ENCODE data around the gene PAX8. TPM values are rescaled to one million over a fixed set of nuclear protein-coding genes. Genes with fewer than 3 reads are reported as not detected.

PAX8 gene
- total and polyA plus RNA-seq, 2 of the 13 experiments (the other 11 are each of a cell fraction or from before 2014, with no cell fraction given) = 1.5 to 8.8 TPM

- no peak for TF ChIP-seq NCOA1 (CRISPR knock-in tag; IDR thresholded peaks at IDR 0.05)
- TF ChIP-seq HCFC1 (IDR thresholded peaks at IDR 0.05; ENCODE audit: low read depth, low read length) = no peak
- TF ChIP-seq ZNF598 (CRISPR knock-in tag; IDR thresholded peaks at IDR 0.05; ENCODE audit: borderline replicate concordance) = 0 out of 2 replicates have a peak, but pooled peaks have one; percentile 53
- TF ChIP-seq EEA1 (CRISPR knock-in tag; IDR thresholded peaks at IDR 0.05; ENCODE audit: borderline replicate concordance) = no peak
- no peak for TF ChIP-seq HDAC6 (IDR thresholded peaks at IDR 0.05; ENCODE audit: low read depth, low read length)
- TF ChIP-seq, protein P1, sequence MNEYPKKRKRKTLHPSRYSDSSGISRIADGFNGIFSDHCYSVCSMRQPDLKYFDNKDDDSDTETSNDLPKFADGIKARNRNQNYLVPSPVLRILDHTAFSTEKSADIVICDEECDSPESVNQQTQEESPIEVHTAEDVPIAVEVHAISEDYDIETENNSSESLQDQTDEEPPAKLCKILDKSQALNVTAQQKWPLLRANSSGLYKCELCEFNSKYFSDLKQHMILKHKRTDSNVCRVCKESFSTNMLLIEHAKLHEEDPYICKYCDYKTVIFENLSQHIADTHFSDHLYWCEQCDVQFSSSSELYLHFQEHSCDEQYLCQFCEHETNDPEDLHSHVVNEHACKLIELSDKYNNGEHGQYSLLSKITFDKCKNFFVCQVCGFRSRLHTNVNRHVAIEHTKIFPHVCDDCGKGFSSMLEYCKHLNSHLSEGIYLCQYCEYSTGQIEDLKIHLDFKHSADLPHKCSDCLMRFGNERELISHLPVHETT (CRISPR knock-in tag; conservative IDR thresholded peaks at IDR 0.05) = peak; percentile 47
- no peak for TF ChIP-seq ZNF24 (IDR thresholded peaks at IDR 0.05)
- no peak for TF ChIP-seq SRY (CRISPR knock-in tag; IDR thresholded peaks at IDR 0.05)
- peak; percentile 50; the same call in 1 of the 2 replicates for TF ChIP-seq HDAC2 (CRISPR knock-in tag; IDR thresholded peaks at IDR 0.05)
- no peak for TF ChIP-seq PRMT3 (CRISPR knock-in tag; IDR thresholded peaks at IDR 0.05; ENCODE audit: borderline replicate concordance, low read depth)
- TF ChIP-seq LCORL (IDR thresholded peaks at IDR 0.05) = no peak
- peak; percentile 11; the same call in 1 of the 2 replicates for TF ChIP-seq LCORL (CRISPR knock-in tag; IDR thresholded peaks at IDR 0.05)
- peak; percentile 70; the same call in 1 of the 2 replicates for TF ChIP-seq HINFP (CRISPR knock-in tag; IDR thresholded peaks at IDR 0.05; ENCODE audit: low read depth)
- 0 out of 2 replicates have a peak, but pooled peaks have one; percentile 39 for TF ChIP-seq U2AF2 (IDR thresholded peaks at IDR 0.05; ENCODE audit: low read depth, low read length)
- peak; percentile 60; the same call in 1 of the 2 replicates for TF ChIP-seq ZNF230 (CRISPR knock-in tag; IDR thresholded peaks at IDR 0.05)
- TF ChIP-seq ZMYM3 (CRISPR knock-in tag; IDR thresholded peaks at IDR 0.05) = peak; percentile 27; the same call in 1 of the 2 replicates
- 0 out of 2 replicates have a peak, but pooled peaks have one; percentile 35 for TF ChIP-seq MIXL1 (CRISPR knock-in tag; IDR thresholded peaks at IDR 0.05)
- no peak for TF ChIP-seq RNF2 (conservative IDR thresholded peaks at IDR 0.05; ENCODE audit: low read depth)
- peak; percentile 18; the same call in 1 of the 2 replicates for TF ChIP-seq KMT2A (CRISPR knock-in tag; IDR thresholded peaks at IDR 0.05)
- no peak for TF ChIP-seq CREB1 (IDR thresholded peaks at IDR 0.05)
- peak; percentile 58; the same call in 1 of the 2 replicates for TF ChIP-seq CREB1 (CRISPR knock-in tag; IDR thresholded peaks at IDR 0.05)
- TF ChIP-seq ZNF788 (CRISPR knock-in tag; IDR thresholded peaks at IDR 0.05; ENCODE audit: borderline replicate concordance) = 0 out of 2 replicates have a peak, but pooled peaks have one; percentile 10
- no peak for TF ChIP-seq ZNF160 (CRISPR knock-in tag; IDR thresholded peaks at IDR 0.05)
- TF ChIP-seq GABPB1 (CRISPR knock-in tag; IDR thresholded peaks at IDR 0.05) = 0 out of 2 replicates have a peak, but pooled peaks have one; percentile 7
- no peak for TF ChIP-seq ATAD3A (CRISPR knock-in tag; IDR thresholded peaks at IDR 0.05)
- TF ChIP-seq ZBTB7B (CRISPR knock-in tag; IDR thresholded peaks at IDR 0.05) = peak; percentile 72; the same call in 1 of the 2 replicates
- TF ChIP-seq ZKSCAN8 (CRISPR knock-in tag; IDR thresholded peaks at IDR 0.05; ENCODE audit: borderline replicate concordance) = 0 out of 2 replicates have a peak, but pooled peaks have one; percentile 15
- TF ChIP-seq ZNF225 (CRISPR knock-in tag; IDR thresholded peaks at IDR 0.05) = no peak
- peak; percentile 49; the same call in 1 of the 2 replicates for TF ChIP-seq THAP11 (CRISPR knock-in tag; IDR thresholded peaks at IDR 0.05)
- TF ChIP-seq MEIS1 (CRISPR knock-in tag; IDR thresholded peaks at IDR 0.05; ENCODE audit: borderline replicate concordance) = no peak
These were observed 60.2 kb downstream of the PAX8 start (continued) for GRCh38 chr2:113218283-113219091.
